WTC11 (cell line): ENCODE results near the gene MDH2. TPM values are rescaled to one million over a fixed set of nuclear protein-coding genes. Genes with fewer than 3 reads are reported as not detected.

Experiments used
- ATAC-seq: fragments of 200-7000 bp; cut with Tn5 transposase; 2 replicates; pipeline ENCODE4 v1.10.0; 2021; ENCODE audit warnings: mild to moderate bottlenecking, moderate library complexity
- CTCF ChIA-PET: fragments of 300-600 bp; sonication (Branson Sonifier 250); formaldehyde crosslinking; loops from one replicate; lab custom pipeline; 2021; ENCODE audit warnings: antibody characterized with exemption; lab: Charles Lee
- POLR2A ChIA-PET: fragments of 350-600 bp; sonication (Branson Sonifier 250); formaldehyde crosslinking; loops from one replicate; lab custom pipeline; 2021; ENCODE audit warnings: antibody characterized with exemption; lab: Charles Lee
- DNase-seq: peaks from one replicate; pipeline ENCODE4 v3.0.0; 2021; ENCODE audit warnings: low spot score
- H3K27ac Mint-ChIP-seq: 2 replicates; pipeline ENCODE4 v1.8.0; 2021; ENCODE audit warnings: mixed read lengths
- H3K27me3 Mint-ChIP-seq: 2 replicates; pipeline ENCODE4 v1.8.0; 2021; ENCODE audit warnings: low read depth, mild to moderate bottlenecking, moderate library complexity, mixed read lengths
- H3K36me3 Mint-ChIP-seq: 2 replicates; pipeline ENCODE4 v1.8.0; 2021; ENCODE audit warnings: mixed read lengths
- H3K4me1 Mint-ChIP-seq: 2 replicates; pipeline ENCODE4 v1.8.0; 2022; ENCODE audit warnings: mixed read lengths
- H3K4me3 Mint-ChIP-seq: 2 replicates; pipeline ENCODE4 v1.8.0; 2021; ENCODE audit warnings: mild to moderate bottlenecking, moderate library complexity, mixed read lengths
- H3K9me3 Mint-ChIP-seq: 2 replicates; pipeline ENCODE4 v1.8.0; 2021; ENCODE audit warnings: mixed read lengths
- FOXK1 ChIP-seq: sonication (generic); formaldehyde crosslinking; IDR thresholded peaks from 2 replicates; pipeline ENCODE4 v1.8.0; 2022; ENCODE audit warnings: mild to moderate bottlenecking, moderate library complexity, missing genetic modification reagents
- GRHL2 ChIP-seq: fragments of 250-450 bp; sonication (Bioruptor Pico); IDR thresholded peaks from 2 replicates; pipeline ENCODE4 v1.8.0; 2022; ENCODE audit warnings: mild to moderate bottlenecking, moderate library complexity; ENCODE audit not compliant: insufficient replicate concordance, severe bottlenecking
- MXD4 ChIP-seq: fragments of 250-450 bp; sonication (Bioruptor Pico); IDR thresholded peaks from 2 replicates; pipeline ENCODE4 v1.8.0; 2021; ENCODE audit warnings: mild to moderate bottlenecking, moderate library complexity, borderline replicate concordance
- NFYB ChIP-seq: sonication (generic); formaldehyde crosslinking; conservative IDR thresholded peaks from 2 replicates; pipeline ENCODE4 v1.8.0; 2022; ENCODE audit warnings: low read depth, missing genetic modification reagents
- NR1H2 ChIP-seq: sonication (generic); formaldehyde crosslinking; IDR thresholded peaks from 2 replicates; pipeline ENCODE4 v1.9.0; 2021; ENCODE audit warnings: mild to moderate bottlenecking, moderate library complexity, missing genetic modification reagents
- NR2C2 ChIP-seq: sonication (generic); formaldehyde crosslinking; IDR thresholded peaks from 2 replicates; pipeline ENCODE4 v1.8.0; 2022; ENCODE audit warnings: mild to moderate bottlenecking, missing genetic modification reagents
- NR3C1 ChIP-seq: sonication (generic); formaldehyde crosslinking; conservative IDR thresholded peaks from 2 replicates; pipeline ENCODE4 v1.8.1; 2023; ENCODE audit warnings: low read depth, mild to moderate bottlenecking, missing genetic modification reagents
- SP1 ChIP-seq: sonication (generic); formaldehyde crosslinking; conservative IDR thresholded peaks from 2 replicates; pipeline ENCODE4 v1.8.1; 2022; ENCODE audit warnings: missing genetic modification reagents
- TEAD1 ChIP-seq: sonication (generic); formaldehyde crosslinking; IDR thresholded peaks from 2 replicates; pipeline ENCODE4 v1.8.0; 2022; ENCODE audit warnings: mild to moderate bottlenecking, missing genetic modification reagents
- TEAD4 ChIP-seq: sonication (generic); formaldehyde crosslinking; IDR thresholded peaks from 2 replicates; pipeline ENCODE4 v1.8.0; 2022; ENCODE audit warnings: mild to moderate bottlenecking, missing genetic modification reagents
- TP53 ChIP-seq: sonication (generic); formaldehyde crosslinking; IDR thresholded peaks from 2 replicates; pipeline ENCODE4 v1.8.1; 2023; ENCODE audit warnings: mild to moderate bottlenecking, missing genetic modification reagents
- ZNF396 ChIP-seq: fragments of 250-450 bp; sonication (Bioruptor Pico); IDR thresholded peaks from 2 replicates; pipeline ENCODE4 v1.8.0; 2021; ENCODE audit warnings: mild to moderate bottlenecking, moderate library complexity, borderline replicate concordance
- total RNA-seq: library from RNA; stranded (reverse); gene quantifications from 3 replicates; pipeline ENCODE4 v1.2.3, GENCODE V29; 2021
- TF ChIP-seq, protein P1 (sequence below): sonication (generic); formaldehyde crosslinking; IDR thresholded peaks from 2 replicates; pipeline ENCODE4 v1.8.1; 2022; ENCODE audit warnings: low read depth, missing genetic modification reagents, borderline replicate concordance
- TF ChIP-seq, protein P2 (sequence below): fragments of 200-600 bp; IDR thresholded peaks from 2 replicates; pipeline ENCODE4 v1.8.0; 2022; ENCODE audit warnings: antibody characterized with exemption
- TF ChIP-seq, protein P3 (sequence below): sonication (generic); formaldehyde crosslinking; IDR thresholded peaks from 2 replicates; pipeline ENCODE4 v1.8.1; 2022; ENCODE audit warnings: low read depth, mild to moderate bottlenecking, moderate library complexity, missing genetic modification reagents, borderline replicate concordance
- TF ChIP-seq, protein P4 (sequence below): sonication (generic); formaldehyde crosslinking; IDR thresholded peaks from 2 replicates; pipeline ENCODE4 v1.8.0; 2023; ENCODE audit warnings: missing genetic modification reagents
- TF ChIP-seq, protein P5 (sequence below): sonication (generic); formaldehyde crosslinking; IDR thresholded peaks from 2 replicates; pipeline ENCODE4 v1.8.0; 2022; ENCODE audit warnings: missing genetic modification reagents
- TF ChIP-seq, protein P6 (sequence below): sonication (generic); formaldehyde crosslinking; IDR thresholded peaks from 2 replicates; pipeline ENCODE4 v1.8.1; 2023; ENCODE audit warnings: mild to moderate bottlenecking, missing genetic modification reagents, moderate library complexity
- TF ChIP-seq, protein P7 (sequence below): fragments of 250-450 bp; sonication (Bioruptor Pico); IDR thresholded peaks from 2 replicates; pipeline ENCODE4 v1.9.0; 2021; ENCODE audit warnings: moderate library complexity, mild to moderate bottlenecking, inconsistent platforms, borderline replicate concordance
- TF ChIP-seq, protein P8 (sequence below): sonication (generic); formaldehyde crosslinking; IDR thresholded peaks from 2 replicates; pipeline ENCODE4 v1.8.1; 2022; ENCODE audit warnings: mild to moderate bottlenecking, missing genetic modification reagents, moderate library complexity, borderline replicate concordance
- TF ChIP-seq, protein P9 (sequence below): sonication (generic); formaldehyde crosslinking; IDR thresholded peaks from 2 replicates; pipeline ENCODE4 v1.8.0; 2023; ENCODE audit warnings: mild to moderate bottlenecking, missing genetic modification reagents

Gene MDH2
- total RNA-seq, 1 experiment from 2014 or later: 333 TPM

DNA sequence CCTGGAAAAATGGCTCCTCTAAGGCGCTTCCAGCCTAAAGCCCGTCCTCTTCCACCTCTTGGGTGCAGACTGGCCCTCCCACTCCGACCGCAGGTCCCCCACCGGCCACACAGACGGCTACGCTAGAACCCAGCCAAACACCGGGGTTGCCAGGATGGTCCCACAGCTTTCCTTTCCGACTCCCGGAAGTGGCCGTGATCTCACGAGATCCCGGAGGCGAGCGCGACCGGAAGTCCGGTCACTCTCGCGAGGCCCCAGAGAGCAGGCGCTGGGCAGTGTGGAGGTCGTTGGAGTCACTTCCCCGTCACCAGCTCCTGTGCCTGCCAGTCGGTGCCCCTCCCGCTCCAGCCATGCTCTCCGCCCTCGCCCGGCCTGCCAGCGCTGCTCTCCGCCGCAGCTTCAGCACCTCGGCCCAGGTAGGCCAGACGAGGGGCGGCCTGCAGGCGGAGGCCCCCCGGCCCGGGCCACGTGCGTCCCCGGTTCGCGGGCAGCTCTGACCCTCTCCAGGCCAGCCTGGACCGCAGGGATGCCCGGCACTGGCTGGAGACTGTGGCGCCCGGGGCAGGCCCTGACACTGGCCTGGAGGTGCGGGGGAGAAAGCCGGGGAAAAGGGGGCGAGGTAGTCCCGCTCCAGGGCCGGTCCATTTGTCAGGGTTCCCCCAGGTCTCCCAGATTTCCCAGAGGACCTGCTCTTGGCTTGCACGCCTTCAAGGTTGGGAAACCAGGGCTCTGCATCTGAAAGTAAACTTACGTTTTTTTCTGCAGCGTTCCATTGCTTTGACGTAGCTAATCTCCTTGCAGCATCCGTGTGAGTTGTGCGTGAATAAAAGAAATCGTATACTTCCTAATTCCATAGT lies at the start of gene MDH2, which contains the start of gene STYXL1 (continued):
- TF ChIP-seq, protein P1, sequence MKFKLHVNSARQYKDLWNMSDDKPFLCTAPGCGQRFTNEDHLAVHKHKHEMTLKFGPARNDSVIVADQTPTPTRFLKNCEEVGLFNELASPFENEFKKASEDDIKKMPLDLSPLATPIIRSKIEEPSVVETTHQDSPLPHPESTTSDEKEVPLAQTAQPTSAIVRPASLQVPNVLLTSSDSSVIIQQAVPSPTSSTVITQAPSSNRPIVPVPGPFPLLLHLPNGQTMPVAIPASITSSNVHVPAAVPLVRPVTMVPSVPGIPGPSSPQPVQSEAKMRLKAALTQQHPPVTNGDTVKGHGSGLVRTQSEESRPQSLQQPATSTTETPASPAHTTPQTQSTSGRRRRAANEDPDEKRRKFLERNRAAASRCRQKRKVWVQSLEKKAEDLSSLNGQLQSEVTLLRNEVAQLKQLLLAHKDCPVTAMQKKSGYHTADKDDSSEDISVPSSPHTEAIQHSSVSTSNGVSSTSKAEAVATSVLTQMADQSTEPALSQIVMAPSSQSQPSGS (CRISPR knock-in tag): no peak
- TF ChIP-seq NR3C1 (CRISPR knock-in tag) (no peak), GRHL2 (no peak), MXD4 (no peak), NFYB (CRISPR knock-in tag) (no peak; the same call in 1 of the 2 replicates), ZNF396 (no peak), SP1 (CRISPR knock-in tag) (peak; percentile 62; the same call in 1 of the 2 replicates), TEAD4 (CRISPR knock-in tag) (no peak), NR2C2 (CRISPR knock-in tag) (no peak)
- TF ChIP-seq, protein P2, sequence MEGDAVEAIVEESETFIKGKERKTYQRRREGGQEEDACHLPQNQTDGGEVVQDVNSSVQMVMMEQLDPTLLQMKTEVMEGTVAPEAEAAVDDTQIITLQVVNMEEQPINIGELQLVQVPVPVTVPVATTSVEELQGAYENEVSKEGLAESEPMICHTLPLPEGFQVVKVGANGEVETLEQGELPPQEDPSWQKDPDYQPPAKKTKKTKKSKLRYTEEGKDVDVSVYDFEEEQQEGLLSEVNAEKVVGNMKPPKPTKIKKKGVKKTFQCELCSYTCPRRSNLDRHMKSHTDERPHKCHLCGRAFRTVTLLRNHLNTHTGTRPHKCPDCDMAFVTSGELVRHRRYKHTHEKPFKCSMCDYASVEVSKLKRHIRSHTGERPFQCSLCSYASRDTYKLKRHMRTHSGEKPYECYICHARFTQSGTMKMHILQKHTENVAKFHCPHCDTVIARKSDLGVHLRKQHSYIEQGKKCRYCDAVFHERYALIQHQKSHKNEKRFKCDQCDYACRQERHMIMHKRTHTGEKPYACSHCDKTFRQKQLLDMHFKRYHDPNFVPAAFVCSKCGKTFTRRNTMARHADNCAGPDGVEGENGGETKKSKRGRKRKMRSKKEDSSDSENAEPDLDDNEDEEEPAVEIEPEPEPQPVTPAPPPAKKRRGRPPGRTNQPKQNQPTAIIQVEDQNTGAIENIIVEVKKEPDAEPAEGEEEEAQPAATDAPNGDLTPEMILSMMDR: no peak
- TF ChIP-seq, protein P3, sequence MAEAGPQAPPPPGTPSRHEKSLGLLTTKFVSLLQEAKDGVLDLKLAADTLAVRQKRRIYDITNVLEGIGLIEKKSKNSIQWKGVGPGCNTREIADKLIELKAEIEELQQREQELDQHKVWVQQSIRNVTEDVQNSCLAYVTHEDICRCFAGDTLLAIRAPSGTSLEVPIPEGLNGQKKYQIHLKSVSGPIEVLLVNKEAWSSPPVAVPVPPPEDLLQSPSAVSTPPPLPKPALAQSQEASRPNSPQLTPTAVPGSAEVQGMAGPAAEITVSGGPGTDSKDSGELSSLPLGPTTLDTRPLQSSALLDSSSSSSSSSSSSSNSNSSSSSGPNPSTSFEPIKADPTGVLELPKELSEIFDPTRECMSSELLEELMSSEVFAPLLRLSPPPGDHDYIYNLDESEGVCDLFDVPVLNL: no peak
- TF ChIP-seq, protein P4, sequence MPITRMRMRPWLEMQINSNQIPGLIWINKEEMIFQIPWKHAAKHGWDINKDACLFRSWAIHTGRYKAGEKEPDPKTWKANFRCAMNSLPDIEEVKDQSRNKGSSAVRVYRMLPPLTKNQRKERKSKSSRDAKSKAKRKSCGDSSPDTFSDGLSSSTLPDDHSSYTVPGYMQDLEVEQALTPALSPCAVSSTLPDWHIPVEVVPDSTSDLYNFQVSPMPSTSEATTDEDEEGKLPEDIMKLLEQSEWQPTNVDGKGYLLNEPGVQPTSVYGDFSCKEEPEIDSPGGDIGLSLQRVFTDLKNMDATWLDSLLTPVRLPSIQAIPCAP (CRISPR knock-in tag): no peak
- TF ChIP-seq, protein P5, sequence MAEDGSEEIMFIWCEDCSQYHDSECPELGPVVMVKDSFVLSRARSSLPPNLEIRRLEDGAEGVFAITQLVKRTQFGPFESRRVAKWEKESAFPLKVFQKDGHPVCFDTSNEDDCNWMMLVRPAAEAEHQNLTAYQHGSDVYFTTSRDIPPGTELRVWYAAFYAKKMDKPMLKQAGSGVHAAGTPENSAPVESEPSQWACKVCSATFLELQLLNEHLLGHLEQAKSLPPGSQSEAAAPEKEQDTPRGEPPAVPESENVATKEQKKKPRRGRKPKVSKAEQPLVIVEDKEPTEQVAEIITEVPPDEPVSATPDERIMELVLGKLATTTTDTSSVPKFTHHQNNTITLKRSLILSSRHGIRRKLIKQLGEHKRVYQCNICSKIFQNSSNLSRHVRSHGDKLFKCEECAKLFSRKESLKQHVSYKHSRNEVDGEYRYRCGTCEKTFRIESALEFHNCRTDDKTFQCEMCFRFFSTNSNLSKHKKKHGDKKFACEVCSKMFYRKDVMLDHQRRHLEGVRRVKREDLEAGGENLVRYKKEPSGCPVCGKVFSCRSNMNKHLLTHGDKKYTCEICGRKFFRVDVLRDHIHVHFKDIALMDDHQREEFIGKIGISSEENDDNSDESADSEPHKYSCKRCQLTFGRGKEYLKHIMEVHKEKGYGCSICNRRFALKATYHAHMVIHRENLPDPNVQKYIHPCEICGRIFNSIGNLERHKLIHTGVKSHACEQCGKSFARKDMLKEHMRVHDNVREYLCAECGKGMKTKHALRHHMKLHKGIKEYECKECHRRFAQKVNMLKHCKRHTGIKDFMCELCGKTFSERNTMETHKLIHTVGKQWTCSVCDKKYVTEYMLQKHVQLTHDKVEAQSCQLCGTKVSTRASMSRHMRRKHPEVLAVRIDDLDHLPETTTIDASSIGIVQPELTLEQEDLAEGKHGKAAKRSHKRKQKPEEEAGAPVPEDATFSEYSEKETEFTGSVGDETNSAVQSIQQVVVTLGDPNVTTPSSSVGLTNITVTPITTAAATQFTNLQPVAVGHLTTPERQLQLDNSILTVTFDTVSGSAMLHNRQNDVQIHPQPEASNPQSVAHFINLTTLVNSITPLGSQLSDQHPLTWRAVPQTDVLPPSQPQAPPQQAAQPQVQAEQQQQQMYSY: no peak
- TF ChIP-seq, protein P6, sequence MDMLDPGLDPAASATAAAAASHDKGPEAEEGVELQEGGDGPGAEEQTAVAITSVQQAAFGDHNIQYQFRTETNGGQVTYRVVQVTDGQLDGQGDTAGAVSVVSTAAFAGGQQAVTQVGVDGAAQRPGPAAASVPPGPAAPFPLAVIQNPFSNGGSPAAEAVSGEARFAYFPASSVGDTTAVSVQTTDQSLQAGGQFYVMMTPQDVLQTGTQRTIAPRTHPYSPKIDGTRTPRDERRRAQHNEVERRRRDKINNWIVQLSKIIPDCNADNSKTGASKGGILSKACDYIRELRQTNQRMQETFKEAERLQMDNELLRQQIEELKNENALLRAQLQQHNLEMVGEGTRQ (CRISPR knock-in tag): no peak

DNA sequence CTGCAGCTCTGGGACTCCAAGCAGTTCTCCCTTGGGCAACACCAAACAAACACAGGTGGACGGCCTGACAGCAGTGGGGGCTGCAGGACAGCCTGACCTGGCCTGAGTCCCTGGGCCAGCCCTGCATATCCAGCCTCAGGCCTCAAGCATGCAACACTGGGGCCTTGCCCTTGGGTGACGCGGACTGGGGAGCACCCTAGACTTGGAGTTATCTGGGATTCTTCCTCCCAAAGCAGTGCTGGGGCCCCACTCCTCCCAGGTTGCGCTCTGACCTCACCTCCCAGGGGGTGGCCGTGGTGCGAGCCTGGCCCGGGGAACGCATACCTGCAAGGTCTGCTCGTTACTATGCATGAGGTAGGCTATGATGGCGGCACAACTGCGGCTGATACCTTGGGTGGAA lies 47.3 kb upstream of the MDH2 start:
- Mint-ChIP-seq H3K27ac (no peak overlapping the region), H3K36me3 (peaks cover 9% of the 10 kb centered on the region), H3K9me3 (no peaks in the 10 kb centered on the region), H3K4me3 (no peak overlapping the region), H3K4me1 (no peaks in the 10 kb centered on the region), H3K27me3 (no peaks in the 10 kb centered on the region)
- no peak for ATAC-seq
- TF ChIP-seq, protein P7, sequence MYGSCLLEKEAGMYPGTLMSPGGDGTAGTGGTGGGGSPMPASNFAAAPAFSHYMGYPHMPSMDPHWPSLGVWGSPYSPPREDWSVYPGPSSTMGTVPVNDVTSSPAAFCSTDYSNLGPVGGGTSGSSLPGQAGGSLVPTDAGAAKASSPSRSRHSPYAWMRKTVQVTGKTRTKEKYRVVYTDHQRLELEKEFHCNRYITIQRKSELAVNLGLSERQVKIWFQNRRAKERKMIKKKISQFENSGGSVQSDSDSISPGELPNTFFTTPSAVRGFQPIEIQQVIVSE (CRISPR knock-in tag): no peak
- TF ChIP-seq TEAD1 (CRISPR knock-in tag) (no peak), FOXK1 (CRISPR knock-in tag) (no peak), SP1 (CRISPR knock-in tag) (no peak), TP53 (CRISPR knock-in tag) (no peak), NR1H2 (CRISPR knock-in tag) (no peak)
- TF ChIP-seq, protein P8, sequence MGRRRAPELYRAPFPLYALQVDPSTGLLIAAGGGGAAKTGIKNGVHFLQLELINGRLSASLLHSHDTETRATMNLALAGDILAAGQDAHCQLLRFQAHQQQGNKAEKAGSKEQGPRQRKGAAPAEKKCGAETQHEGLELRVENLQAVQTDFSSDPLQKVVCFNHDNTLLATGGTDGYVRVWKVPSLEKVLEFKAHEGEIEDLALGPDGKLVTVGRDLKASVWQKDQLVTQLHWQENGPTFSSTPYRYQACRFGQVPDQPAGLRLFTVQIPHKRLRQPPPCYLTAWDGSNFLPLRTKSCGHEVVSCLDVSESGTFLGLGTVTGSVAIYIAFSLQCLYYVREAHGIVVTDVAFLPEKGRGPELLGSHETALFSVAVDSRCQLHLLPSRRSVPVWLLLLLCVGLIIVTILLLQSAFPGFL (CRISPR knock-in tag): no peak
- TF ChIP-seq, protein P9, sequence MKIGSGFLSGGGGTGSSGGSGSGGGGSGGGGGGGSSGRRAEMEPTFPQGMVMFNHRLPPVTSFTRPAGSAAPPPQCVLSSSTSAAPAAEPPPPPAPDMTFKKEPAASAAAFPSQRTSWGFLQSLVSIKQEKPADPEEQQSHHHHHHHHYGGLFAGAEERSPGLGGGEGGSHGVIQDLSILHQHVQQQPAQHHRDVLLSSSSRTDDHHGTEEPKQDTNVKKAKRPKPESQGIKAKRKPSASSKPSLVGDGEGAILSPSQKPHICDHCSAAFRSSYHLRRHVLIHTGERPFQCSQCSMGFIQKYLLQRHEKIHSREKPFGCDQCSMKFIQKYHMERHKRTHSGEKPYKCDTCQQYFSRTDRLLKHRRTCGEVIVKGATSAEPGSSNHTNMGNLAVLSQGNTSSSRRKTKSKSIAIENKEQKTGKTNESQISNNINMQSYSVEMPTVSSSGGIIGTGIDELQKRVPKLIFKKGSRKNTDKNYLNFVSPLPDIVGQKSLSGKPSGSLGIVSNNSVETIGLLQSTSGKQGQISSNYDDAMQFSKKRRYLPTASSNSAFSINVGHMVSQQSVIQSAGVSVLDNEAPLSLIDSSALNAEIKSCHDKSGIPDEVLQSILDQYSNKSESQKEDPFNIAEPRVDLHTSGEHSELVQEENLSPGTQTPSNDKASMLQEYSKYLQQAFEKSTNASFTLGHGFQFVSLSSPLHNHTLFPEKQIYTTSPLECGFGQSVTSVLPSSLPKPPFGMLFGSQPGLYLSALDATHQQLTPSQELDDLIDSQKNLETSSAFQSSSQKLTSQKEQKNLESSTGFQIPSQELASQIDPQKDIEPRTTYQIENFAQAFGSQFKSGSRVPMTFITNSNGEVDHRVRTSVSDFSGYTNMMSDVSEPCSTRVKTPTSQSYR: no peak
- POLR2A ChIA-PET: no interaction called here
- no peak for DNase-seq
- CTCF ChIA-PET: no interaction called here
